ENCODE results near the gene RBM15B.
"Not testable (repeated sequence)": the region's sequence is repeated elsewhere in the genome, so short reads cannot be mapped to it uniquely, and the experiment has no call there.

The RBM15B gene, protein sequence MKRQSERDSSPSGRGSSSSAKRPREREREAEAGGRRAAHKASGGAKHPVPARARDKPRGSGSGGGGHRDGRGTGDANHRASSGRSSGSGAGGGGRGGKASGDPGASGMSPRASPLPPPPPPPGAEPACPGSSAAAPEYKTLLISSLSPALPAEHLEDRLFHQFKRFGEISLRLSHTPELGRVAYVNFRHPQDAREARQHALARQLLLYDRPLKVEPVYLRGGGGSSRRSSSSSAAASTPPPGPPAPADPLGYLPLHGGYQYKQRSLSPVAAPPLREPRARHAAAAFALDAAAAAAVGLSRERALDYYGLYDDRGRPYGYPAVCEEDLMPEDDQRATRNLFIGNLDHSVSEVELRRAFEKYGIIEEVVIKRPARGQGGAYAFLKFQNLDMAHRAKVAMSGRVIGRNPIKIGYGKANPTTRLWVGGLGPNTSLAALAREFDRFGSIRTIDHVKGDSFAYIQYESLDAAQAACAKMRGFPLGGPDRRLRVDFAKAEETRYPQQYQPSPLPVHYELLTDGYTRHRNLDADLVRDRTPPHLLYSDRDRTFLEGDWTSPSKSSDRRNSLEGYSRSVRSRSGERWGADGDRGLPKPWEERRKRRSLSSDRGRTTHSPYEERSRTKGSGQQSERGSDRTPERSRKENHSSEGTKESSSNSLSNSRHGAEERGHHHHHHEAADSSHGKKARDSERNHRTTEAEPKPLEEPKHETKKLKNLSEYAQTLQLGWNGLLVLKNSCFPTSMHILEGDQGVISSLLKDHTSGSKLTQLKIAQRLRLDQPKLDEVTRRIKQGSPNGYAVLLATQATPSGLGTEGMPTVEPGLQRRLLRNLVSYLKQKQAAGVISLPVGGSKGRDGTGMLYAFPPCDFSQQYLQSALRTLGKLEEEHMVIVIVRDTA

DNA sequence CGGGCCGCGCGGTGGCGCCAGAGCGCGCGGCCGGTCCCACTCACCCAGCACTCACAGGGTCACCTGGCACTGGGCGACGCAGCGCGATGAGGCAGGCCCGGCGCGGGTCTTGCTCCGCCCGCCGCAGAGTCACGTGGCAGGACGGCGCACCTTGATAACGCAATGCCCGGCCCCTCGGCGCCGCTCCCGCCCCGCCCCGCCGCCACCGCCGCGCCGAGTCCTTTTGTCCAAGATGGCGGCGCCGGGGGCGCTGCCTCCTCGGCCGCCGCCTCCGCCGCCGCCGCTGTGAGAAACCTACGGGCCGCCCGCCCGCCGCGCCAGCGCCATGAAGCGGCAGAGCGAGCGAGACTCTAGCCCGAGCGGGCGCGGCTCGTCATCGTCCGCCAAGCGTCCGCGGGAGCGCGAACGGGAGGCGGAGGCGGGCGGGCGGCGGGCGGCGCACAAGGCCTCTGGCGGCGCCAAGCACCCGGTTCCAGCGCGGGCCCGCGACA lies at the start of gene RBM15B:
Gene RBM15B (plus strand): TSS at position 211 of the 491 bp plus-strand sequence. CDS start 115 bp downstream, at position 326.
- peak; percentile 99 for DNase-seq

- no peak for DNase-seq
Measured at GRCh38 chr3:51343918-51344687, 47.0 kb upstream of the RBM15B start.

- DNase-seq, result no peak
Measured at GRCh38 chr3:51350751-51351150, 40.3 kb upstream of the RBM15B start.

- DNase-seq, result no peak
Measured at GRCh38 chr3:51353131-51353530, 38.0 kb upstream of the RBM15B start.

DNA sequence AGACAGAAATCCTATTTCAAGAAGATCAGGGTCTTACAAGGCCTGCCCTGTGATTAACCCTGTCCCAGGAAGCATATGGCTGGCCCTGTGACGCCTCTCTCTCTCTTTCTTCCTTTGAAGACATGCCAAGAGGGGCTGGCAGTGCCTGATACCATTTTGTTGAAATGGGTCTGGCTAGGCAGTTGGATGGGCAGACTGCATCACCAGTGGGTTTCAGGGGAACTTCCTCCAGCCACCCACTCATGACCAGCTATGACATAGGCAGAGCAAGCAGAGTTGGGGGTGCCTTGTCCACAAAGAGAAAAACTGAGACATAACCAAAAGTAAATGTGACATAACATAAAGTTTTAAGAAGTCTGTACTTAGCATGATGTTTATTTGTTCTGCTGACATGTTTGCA lies 37.4 kb upstream of the RBM15B start:
- no peak for DNase-seq

GRCh38 chr3:51354172-51354571 lies 36.9 kb upstream of the RBM15B start:
- DNase-seq, result no peak

GRCh38 chr3:51354731-51355615 lies 36.1 kb upstream of the RBM15B start:
- no peak for DNase-seq

GRCh38 chr3:51355891-51356578 lies 35.0 kb upstream of the RBM15B start:
- no peak for DNase-seq

- no peak for DNase-seq
Measured at GRCh38 chr3:51357856-51358255, 33.2 kb upstream of the RBM15B start.

GRCh38 chr3:51358981-51359380 lies 32.1 kb upstream of the RBM15B start:
- DNase-seq, result no peak

DNA sequence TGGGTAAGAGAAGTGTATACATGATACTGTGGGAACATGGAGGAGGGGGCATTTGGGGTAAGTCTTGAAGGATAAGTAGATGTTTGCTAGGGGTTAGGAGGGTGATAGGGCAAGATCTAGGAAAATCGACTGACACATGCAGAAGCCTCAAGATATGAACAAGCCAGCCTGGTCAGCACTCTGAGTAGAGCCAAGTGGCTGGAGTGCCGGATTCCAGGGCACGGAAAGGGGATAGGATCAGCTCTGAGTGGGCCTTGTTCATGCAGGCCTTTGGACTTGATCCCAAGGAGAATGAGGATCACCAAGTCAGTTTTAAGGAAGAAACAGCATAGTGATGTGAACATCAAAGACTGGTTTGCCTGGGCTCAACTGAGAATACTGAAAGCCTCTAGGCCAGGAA lies 30.3 kb upstream of the RBM15B start:
- DNase-seq, result no peak

DNA sequence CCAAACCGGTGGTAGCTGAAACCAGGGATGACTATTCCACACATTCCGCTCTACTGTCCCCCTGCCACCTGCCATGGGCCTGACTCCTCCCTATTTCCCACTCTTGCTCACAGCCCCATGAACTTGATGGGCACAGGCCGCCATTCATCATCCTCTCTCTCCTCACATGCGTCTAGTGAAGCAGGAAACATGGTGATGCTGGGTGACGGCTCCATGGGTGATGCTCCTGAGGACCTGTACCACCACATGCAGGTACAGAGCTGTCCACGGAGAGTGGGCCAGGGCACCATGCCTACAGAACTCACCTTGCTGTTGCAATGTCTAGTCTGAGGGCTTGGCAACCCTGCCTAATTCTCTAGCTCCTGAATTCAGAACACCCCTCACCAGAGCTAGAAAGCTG lies 29.3 kb upstream of the RBM15B start:
- DNase-seq, result no peak

- no peak for DNase-seq
Measured at GRCh38 chr3:51362476-51362875, 28.6 kb upstream of the RBM15B start.

- DNase-seq, result not testable (repeated sequence)
Measured at GRCh38 chr3:51368276-51368675, 22.8 kb upstream of the RBM15B start.

- no peak for DNase-seq
Measured at GRCh38 chr3:51371943-51372557, 19.0 kb upstream of the RBM15B start.

- no peak for DNase-seq
Measured at GRCh38 chr3:51373658-51374421, 17.2 kb upstream of the RBM15B start.

DNA sequence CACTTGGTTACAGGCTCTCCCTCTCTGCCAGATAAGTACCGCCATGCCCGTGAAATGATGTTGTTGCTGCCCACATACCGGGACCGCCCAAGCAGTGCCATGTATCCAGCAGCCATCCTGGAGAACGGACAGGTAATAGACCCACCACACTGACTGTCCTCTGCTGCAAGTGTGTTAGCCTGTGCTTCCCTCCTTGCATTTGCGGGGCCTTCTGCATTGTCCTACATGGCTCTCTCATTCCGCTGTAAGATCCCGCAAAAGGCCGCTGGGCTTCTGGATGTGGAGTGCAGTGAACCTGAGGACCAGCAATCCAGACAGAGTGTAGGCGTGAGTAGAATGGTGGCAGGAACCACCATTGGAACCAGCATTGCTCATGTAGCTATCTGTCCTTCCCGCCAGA lies 16.6 kb upstream of the RBM15B start:
- no peak for DNase-seq

DNA sequence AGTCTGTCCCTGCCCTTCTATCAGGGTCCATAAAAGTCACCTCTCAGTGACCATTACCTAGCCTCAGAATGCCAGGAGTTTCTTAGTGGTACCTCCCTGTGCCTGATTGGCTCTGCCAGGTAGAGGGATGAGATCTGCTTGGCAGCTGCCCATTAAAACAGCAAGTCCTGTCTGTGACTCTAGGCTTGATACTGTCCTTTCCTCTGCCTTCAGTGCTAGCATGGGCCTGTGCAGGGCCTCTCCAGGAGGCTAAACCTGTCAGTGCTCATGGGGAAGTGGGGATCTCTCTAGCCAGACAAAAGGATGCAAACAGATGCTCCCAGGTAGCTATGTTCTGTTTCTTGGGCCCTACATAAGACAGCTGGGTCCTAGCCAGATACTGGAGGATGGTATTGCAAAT lies 15.9 kb upstream of the RBM15B start:
- DNase-seq, result no peak

GRCh38 chr3:51375571-51375970 lies 15.5 kb upstream of the RBM15B start:
- DNase-seq, result no peak

GRCh38 chr3:51378065-51378464 lies 13.0 kb upstream of the RBM15B start:
- no peak for DNase-seq
